ENCODE measurements around the gene ANKRD33B.
"Not testable (repeated sequence)": the region's sequence is repeated elsewhere in the genome, so short reads cannot be mapped to it uniquely, and the experiment has no call there.

ANKRD33B gene

GRCh38 chr5:10662083-10662482, 98.2 kb downstream of the ANKRD33B start:
- no peak overlapping the region for H3K27ac ChIP-seq (ENCODE audit: insufficient read depth, low read length, poor library complexity, severe bottlenecking)
- H3K4me1 ChIP-seq (ENCODE audit: control insufficient read depth, insufficient read depth, low read length, poor library complexity, severe bottlenecking): no peaks in the 10 kb centered on the region
- H3K27me3 ChIP-seq (replicated peaks; ENCODE audit: control insufficient read depth, insufficient read depth, low read length, poor library complexity, severe bottlenecking): no peaks in the 10 kb centered on the region
- no peaks in the 10 kb centered on the region for H3K36me3 ChIP-seq (ENCODE audit: control insufficient read depth, insufficient read depth, low read length)
- no peaks in the 10 kb centered on the region for H3K9me3 ChIP-seq (ENCODE audit: control insufficient read depth, low read length)
- no peak overlapping the region for H3K4me3 ChIP-seq (ENCODE audit: insufficient read depth, low read depth, low read length, poor library complexity, severe bottlenecking)
- no peak for DNase-seq

GRCh38 chr5:10662661-10663488, 99.0 kb downstream of the ANKRD33B start:
- Histone ChIP-seq H3K27ac (ENCODE audit: insufficient read depth, low read length, poor library complexity, severe bottlenecking) (no peak overlapping the region), H3K4me1 (ENCODE audit: control insufficient read depth, insufficient read depth, low read length, poor library complexity, severe bottlenecking) (no peaks in the 10 kb centered on the region), H3K27me3 (replicated peaks; ENCODE audit: control insufficient read depth, insufficient read depth, low read length, poor library complexity, severe bottlenecking) (no peaks in the 10 kb centered on the region), H3K36me3 (ENCODE audit: control insufficient read depth, insufficient read depth, low read length) (no peaks in the 10 kb centered on the region), H3K4me3 (ENCODE audit: insufficient read depth, low read depth, low read length, poor library complexity, severe bottlenecking) (no peak overlapping the region), H3K9me3 (ENCODE audit: control insufficient read depth, low read length) (no peaks in the 10 kb centered on the region)
- DNase-seq: no peak

GRCh38 chr5:10663489-10664179, 99.8 kb downstream of the ANKRD33B start:
- no peaks in the 10 kb centered on the region for H3K9me3 ChIP-seq (ENCODE audit: control insufficient read depth, low read length)
- no peaks in the 10 kb centered on the region for H3K27me3 ChIP-seq (replicated peaks; ENCODE audit: control insufficient read depth, insufficient read depth, low read length, poor library complexity, severe bottlenecking)
- no peaks in the 10 kb centered on the region for H3K36me3 ChIP-seq (ENCODE audit: control insufficient read depth, insufficient read depth, low read length)
- H3K4me3 ChIP-seq (ENCODE audit: insufficient read depth, low read depth, low read length, poor library complexity, severe bottlenecking): no peak overlapping the region
- H3K4me1 ChIP-seq (ENCODE audit: control insufficient read depth, insufficient read depth, low read length, poor library complexity, severe bottlenecking): no peaks in the 10 kb centered on the region
- DNase-seq: no peak
- H3K27ac ChIP-seq (ENCODE audit: insufficient read depth, low read length, poor library complexity, severe bottlenecking): no peak overlapping the region

GRCh38 chr5:10664180-10664769, 100.4 kb downstream of the ANKRD33B start:
- H3K36me3 ChIP-seq (ENCODE audit: control insufficient read depth, insufficient read depth, low read length); H3K4me1 ChIP-seq (ENCODE audit: control insufficient read depth, insufficient read depth, low read length, poor library complexity, severe bottlenecking); DNase-seq; H3K27me3 ChIP-seq (replicated peaks; ENCODE audit: control insufficient read depth, insufficient read depth, low read length, poor library complexity, severe bottlenecking); H3K4me3 ChIP-seq (ENCODE audit: insufficient read depth, low read depth, low read length, poor library complexity, severe bottlenecking); H3K9me3 ChIP-seq (ENCODE audit: control insufficient read depth, low read length); H3K27ac ChIP-seq (ENCODE audit: insufficient read depth, low read length, poor library complexity, severe bottlenecking): not testable (repeated sequence)

- Histone ChIP-seq H3K27ac (ENCODE audit: insufficient read depth, low read length, poor library complexity, severe bottlenecking) (no peak overlapping the region), H3K9me3 (ENCODE audit: control insufficient read depth, low read length) (no peaks in the 10 kb centered on the region), H3K36me3 (ENCODE audit: control insufficient read depth, insufficient read depth, low read length) (no peaks in the 10 kb centered on the region), H3K4me3 (ENCODE audit: insufficient read depth, low read depth, low read length, poor library complexity, severe bottlenecking) (no peak overlapping the region), H3K27me3 (replicated peaks; ENCODE audit: control insufficient read depth, insufficient read depth, low read length, poor library complexity, severe bottlenecking) (no peaks in the 10 kb centered on the region), H3K4me1 (ENCODE audit: control insufficient read depth, insufficient read depth, low read length, poor library complexity, severe bottlenecking) (no peaks in the 10 kb centered on the region)
- no peak for DNase-seq
Observed at GRCh38 chr5:10665799-10666198, 101.9 kb downstream of the ANKRD33B start.

GRCh38 chr5:10666531-10667299, 102.8 kb downstream of the ANKRD33B start:
- Histone ChIP-seq H3K4me3 (ENCODE audit: insufficient read depth, low read depth, low read length, poor library complexity, severe bottlenecking) (no peak overlapping the region), H3K27me3 (replicated peaks; ENCODE audit: control insufficient read depth, insufficient read depth, low read length, poor library complexity, severe bottlenecking) (no peaks in the 10 kb centered on the region), H3K36me3 (ENCODE audit: control insufficient read depth, insufficient read depth, low read length) (no peaks in the 10 kb centered on the region), H3K4me1 (ENCODE audit: control insufficient read depth, insufficient read depth, low read length, poor library complexity, severe bottlenecking) (no peaks in the 10 kb centered on the region), H3K9me3 (ENCODE audit: control insufficient read depth, low read length) (no peaks in the 10 kb centered on the region), H3K27ac (ENCODE audit: insufficient read depth, low read length, poor library complexity, severe bottlenecking) (no peak overlapping the region)
- DNase-seq: no peak

- Histone ChIP-seq H3K27me3 (replicated peaks; ENCODE audit: control insufficient read depth, insufficient read depth, low read length, poor library complexity, severe bottlenecking) (no peaks in the 10 kb centered on the region), H3K4me1 (ENCODE audit: control insufficient read depth, insufficient read depth, low read length, poor library complexity, severe bottlenecking) (no peaks in the 10 kb centered on the region), H3K27ac (ENCODE audit: insufficient read depth, low read length, poor library complexity, severe bottlenecking) (no peak overlapping the region), H3K4me3 (ENCODE audit: insufficient read depth, low read depth, low read length, poor library complexity, severe bottlenecking) (no peak overlapping the region), H3K9me3 (ENCODE audit: control insufficient read depth, low read length) (no peaks in the 10 kb centered on the region), H3K36me3 (ENCODE audit: control insufficient read depth, insufficient read depth, low read length) (no peaks in the 10 kb centered on the region)
- DNase-seq: no peak
Observed at GRCh38 chr5:10667431-10668057, 103.7 kb downstream of the ANKRD33B start.

- Histone ChIP-seq H3K27me3 (replicated peaks; ENCODE audit: control insufficient read depth, insufficient read depth, low read length, poor library complexity, severe bottlenecking) (no peaks in the 10 kb centered on the region), H3K4me1 (ENCODE audit: control insufficient read depth, insufficient read depth, low read length, poor library complexity, severe bottlenecking) (no peaks in the 10 kb centered on the region), H3K4me3 (ENCODE audit: insufficient read depth, low read depth, low read length, poor library complexity, severe bottlenecking) (no peak overlapping the region), H3K9me3 (ENCODE audit: control insufficient read depth, low read length) (no peaks in the 10 kb centered on the region), H3K36me3 (ENCODE audit: control insufficient read depth, insufficient read depth, low read length) (no peaks in the 10 kb centered on the region), H3K27ac (ENCODE audit: insufficient read depth, low read length, poor library complexity, severe bottlenecking) (no peak overlapping the region)
- no peak for DNase-seq
Observed at GRCh38 chr5:10668697-10669096, 104.8 kb downstream of the ANKRD33B start.

GRCh38 chr5:10669983-10670382, 106.1 kb downstream of the ANKRD33B start:
- DNase-seq: no peak
- no peaks in the 10 kb centered on the region for H3K36me3 ChIP-seq (ENCODE audit: control insufficient read depth, insufficient read depth, low read length)
- no peaks in the 10 kb centered on the region for H3K9me3 ChIP-seq (ENCODE audit: control insufficient read depth, low read length)
- no peaks in the 10 kb centered on the region for H3K4me1 ChIP-seq (ENCODE audit: control insufficient read depth, insufficient read depth, low read length, poor library complexity, severe bottlenecking)
- no peak overlapping the region for H3K27ac ChIP-seq (ENCODE audit: insufficient read depth, low read length, poor library complexity, severe bottlenecking)
- no peak overlapping the region for H3K4me3 ChIP-seq (ENCODE audit: insufficient read depth, low read depth, low read length, poor library complexity, severe bottlenecking)
- H3K27me3 ChIP-seq (replicated peaks; ENCODE audit: control insufficient read depth, insufficient read depth, low read length, poor library complexity, severe bottlenecking): no peaks in the 10 kb centered on the region
